MM.1S (cell line): Measurements from ENCODE around the gene C2CD2.

Experiments used
- DNase-seq: peaks from one replicate; pipeline ENCODE4 v3.0.0-alpha.2; 2015
- H2AFZ ChIP-seq: fragments of 300-600 bp; sonication (generic); 2 replicates; pipeline ENCODE4 v1.6.0; 2016; ENCODE audit warnings: antibody characterized with exemption, low read length
- H3F3A ChIP-seq: fragments of 300-600 bp; sonication (generic); 2 replicates; pipeline ENCODE4 v1.6.1; 2016; ENCODE audit warnings: mild to moderate bottlenecking, antibody characterized with exemption, low read length, moderate library complexity, mixed read lengths; ENCODE audit not compliant: insufficient read depth
- H3K27ac ChIP-seq: fragments of 300-600 bp; sonication (generic); 2 replicates; pipeline ENCODE4 v1.5.1; 2016; ENCODE audit warnings: mild to moderate bottlenecking, low read length
- H3K27me3 ChIP-seq: fragments of 300-600 bp; sonication (generic); replicated peaks from 2 replicates; pipeline ENCODE4 v1.6.0; 2016; ENCODE audit warnings: low read length; ENCODE audit not compliant: insufficient read depth
- H3K36me3 ChIP-seq: fragments of 300-600 bp; sonication (generic); replicated peaks from 2 replicates; pipeline ENCODE4 v1.6.1; 2016; ENCODE audit warnings: mild to moderate bottlenecking, low read length, mixed read lengths; ENCODE audit not compliant: insufficient read depth
- H3K4me1 ChIP-seq: fragments of 300-600 bp; sonication (generic); 2 replicates; pipeline ENCODE4 v1.6.1; 2016; ENCODE audit warnings: low read length, mixed read lengths
- H3K4me2 ChIP-seq: fragments of 300-600 bp; sonication (generic); 2 replicates; pipeline ENCODE4 v1.6.0; 2016; ENCODE audit warnings: low read depth, low read length
- H3K4me3 ChIP-seq: fragments of 300-600 bp; sonication (generic); 2 replicates; pipeline ENCODE4 v1.5.1; 2016; ENCODE audit warnings: low read length, mixed read lengths
- H3K79me2 ChIP-seq: fragments of 300-600 bp; sonication (generic); 2 replicates; pipeline ENCODE4 v1.6.1; 2016; ENCODE audit warnings: mixed run types, low read length, mixed read lengths
- H3K9ac ChIP-seq: fragments of 300-600 bp; sonication (generic); 2 replicates; pipeline ENCODE4 v1.6.1; 2016; ENCODE audit warnings: low read length, mixed read lengths
- H3K9me2 ChIP-seq: fragments of 300-600 bp; sonication (generic); replicated peaks from 2 replicates; pipeline ENCODE4 v1.6.1; 2016; ENCODE audit warnings: mild to moderate bottlenecking, low read length, mixed read lengths; ENCODE audit not compliant: insufficient read depth
- H3K9me3 ChIP-seq: fragments of 300-600 bp; sonication (generic); replicated peaks from 2 replicates; pipeline ENCODE4 v1.6.1; 2016; ENCODE audit warnings: mild to moderate bottlenecking, low read length, mixed read lengths; ENCODE audit not compliant: insufficient read depth
- H4K20me1 ChIP-seq: fragments of 300-600 bp; sonication (generic); 2 replicates; pipeline ENCODE4 v1.6.1; 2016; ENCODE audit warnings: mild to moderate bottlenecking, low read length, moderate library complexity, mixed read lengths; ENCODE audit not compliant: insufficient read depth
- CTCF ChIP-seq: fragments of 300-600 bp; sonication (generic); IDR thresholded peaks from 2 replicates; pipeline ENCODE4 v1.5.1; 2016; ENCODE audit warnings: antibody characterized with exemption, low read length, mixed read lengths
- EZH2 ChIP-seq: fragments of 300-600 bp; sonication (generic); optimal IDR thresholded peaks from 2 replicates; pipeline ENCODE3; 2017; ENCODE audit warnings: low read depth, mild to moderate bottlenecking, antibody characterized with exemption, low read length, mixed read lengths
- EZH2phosphoT487 ChIP-seq: fragments of 300-600 bp; sonication (generic); IDR thresholded peaks from 2 replicates; pipeline ENCODE4 v1.6.1; 2018; ENCODE audit warnings: antibody characterized with exemption, low read length

The C2CD2 gene

GRCh38 chr21:41901782-41902181, 52.0 kb downstream of the C2CD2 start:
- H2AFZ ChIP-seq, result no peak overlapping the region
- no peaks in the 10 kb centered on the region for H3K79me2 ChIP-seq
- no peaks in the 10 kb centered on the region for H3K9me2 ChIP-seq
- DNase-seq, result no peak
- no peaks in the 10 kb centered on the region for H4K20me1 ChIP-seq
- no peak overlapping the region for H3K4me3 ChIP-seq
- H3K27ac ChIP-seq, result no peak overlapping the region
- no peaks in the 10 kb centered on the region for H3K4me1 ChIP-seq
- no peaks in the 10 kb centered on the region for H3K36me3 ChIP-seq
- TF ChIP-seq EZH2 (no peak), CTCF (no peak)
- no peaks in the 10 kb centered on the region for H3K9me3 ChIP-seq
- H3K27me3 ChIP-seq, result no peaks in the 10 kb centered on the region
- no peak overlapping the region for H3K9ac ChIP-seq
- no peaks in the 10 kb centered on the region for H3F3A ChIP-seq
- no peak overlapping the region for H3K4me2 ChIP-seq

GRCh38 chr21:41901099-41901498, 52.7 kb downstream of the C2CD2 start:
- Histone ChIP-seq H3K9me3 (no peaks in the 10 kb centered on the region), H3K4me1 (no peaks in the 10 kb centered on the region), H3K4me3 (no peak overlapping the region), H3K79me2 (no peaks in the 10 kb centered on the region), H3K27me3 (no peaks in the 10 kb centered on the region), H3F3A (no peaks in the 10 kb centered on the region), H2AFZ (no peak overlapping the region), H3K9ac (no peak overlapping the region), H4K20me1 (no peaks in the 10 kb centered on the region), H3K9me2 (no peaks in the 10 kb centered on the region), H3K4me2 (no peak overlapping the region), H3K27ac (no peak overlapping the region), H3K36me3 (no peaks in the 10 kb centered on the region)
- TF ChIP-seq CTCF (no peak), EZH2phosphoT487 (no peak), EZH2 (no peak)
- no peak for DNase-seq

GRCh38 chr21:41900401-41900800, 53.4 kb downstream of the C2CD2 start:
- H3K27ac ChIP-seq, result no peak overlapping the region
- no peak overlapping the region for H3K9ac ChIP-seq
- TF ChIP-seq CTCF (no peak), EZH2 (no peak), EZH2phosphoT487 (no peak)
- no peak for DNase-seq
- H3K36me3 ChIP-seq, result no peaks in the 10 kb centered on the region
- H3K9me2 ChIP-seq, result no peaks in the 10 kb centered on the region
- H3K4me2 ChIP-seq, result no peak overlapping the region
- H4K20me1 ChIP-seq, result no peaks in the 10 kb centered on the region
- no peaks in the 10 kb centered on the region for H3F3A ChIP-seq
- H3K79me2 ChIP-seq, result no peaks in the 10 kb centered on the region
- no peaks in the 10 kb centered on the region for H3K27me3 ChIP-seq
- no peak overlapping the region for H3K4me3 ChIP-seq
- no peak overlapping the region for H2AFZ ChIP-seq
- H3K9me3 ChIP-seq, result no peaks in the 10 kb centered on the region
- H3K4me1 ChIP-seq, result no peaks in the 10 kb centered on the region
